ENCODE measurements around the gene PCNX3. TPM values are rescaled to one million over a fixed set of nuclear protein-coding genes. Genes with fewer than 3 reads are reported as not detected.

The PCNX3 gene
- total and polyA plus RNA-seq, 10 of the 15 experiments (the other 5 are each of a cell fraction or from before 2014, with no cell fraction given), result 0.03 to 46.6 (median 8.4) TPM

DNA sequence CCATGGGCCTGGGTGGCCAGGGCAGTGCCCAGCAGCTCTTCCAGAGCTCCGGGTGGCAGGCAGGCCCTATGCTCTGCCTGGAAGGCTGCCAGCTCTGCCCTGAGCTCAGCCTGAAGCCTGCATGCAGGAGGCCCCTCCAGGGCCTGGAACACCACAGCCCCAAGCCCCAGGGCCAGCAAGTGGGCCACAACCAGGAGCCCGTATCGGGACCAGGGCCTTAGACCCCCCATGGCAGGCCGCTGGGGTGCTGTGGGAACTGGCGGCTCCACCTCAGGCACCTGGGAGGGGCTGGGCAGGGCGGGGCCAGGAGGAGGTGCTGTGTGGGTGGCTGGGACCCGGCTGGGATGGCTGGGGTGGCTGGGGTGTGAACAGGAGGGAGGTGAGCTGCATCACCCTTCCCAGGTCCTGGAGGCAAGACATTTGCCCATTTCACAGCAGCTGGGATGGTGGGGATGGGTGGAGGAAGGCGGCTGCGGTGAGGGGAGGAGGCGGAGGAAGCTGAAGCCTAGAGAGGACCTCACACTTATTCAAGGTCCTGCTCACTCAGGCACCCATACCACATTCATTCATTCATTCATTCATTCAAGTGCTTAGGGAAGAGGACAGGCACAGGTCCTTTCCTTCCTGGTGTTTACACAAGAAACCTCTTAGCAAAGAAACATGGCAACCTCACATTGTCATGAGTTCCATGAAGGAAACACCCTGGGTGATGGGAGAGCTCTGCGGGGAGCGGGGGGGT lies 19.9 kb upstream of the PCNX3 start, which contains the start of gene KCNK7:
TSS of gene KCNK7 (minus strand) at position 258 of the 739 bp plus-strand sequence. CDS start at position 230, 28 bp downstream.
- TF ChIP-seq ZNF24 (IDR thresholded peaks at IDR 0.05), result peak; percentile 70
- TF ChIP-seq NBN (IDR thresholded peaks at IDR 0.05), result no peak
- in situ Hi-C loops (cut with MboI), result no loop called here
- BruUV-seq (replicated peaks), result no TSS peak
- intact Hi-C loops (cut with micrococcal nuclease; ENCODE audit: unreplicated experiment), result no loop called here
- Histone ChIP-seq H3K27ac (ENCODE audit: control insufficient read depth, insufficient read depth) (no peak within 1 kb of the TSS), H3K36me3 (ENCODE audit: control insufficient read depth in 2 of 2, insufficient read depth in 2 of 2, low read length in 1 of 2) (peaks cover 1 to 3% of the 10 kb centered on the region in 2 experiments; a peak in 3 of 4 replicates), H3K27me3 (replicated peaks in 1 of 2; ENCODE audit: control insufficient read depth in 2 of 2, insufficient read depth in 2 of 2, low read length in 1 of 2) (no peaks in the 10 kb centered on the region), H3K4me3 (no peak within 1 kb of the TSS), H4K20me1 (ENCODE audit: control insufficient read depth, insufficient read depth) (no peaks in the 10 kb centered on the region), H3K79me2 (ENCODE audit: control insufficient read depth, insufficient read depth, low read length) (no peaks in the 10 kb centered on the region), H3K4me1 (ENCODE audit: control insufficient read depth, insufficient read depth, low read length) (no peaks in the 10 kb centered on the region), H2AFZ (ENCODE audit: control insufficient read depth, low read depth, low read length) (no peak within 1 kb of the TSS), H3K9me3 (replicated peaks; ENCODE audit: control insufficient read depth, insufficient read depth, low read length) (no peaks in the 10 kb centered on the region), H3K4me2 (ENCODE audit: control insufficient read depth, insufficient read depth) (no peak within 1 kb of the TSS), H3K9ac (ENCODE audit: control insufficient read depth, insufficient read depth, low read length) (no peak within 1 kb of the TSS)
- DNase-seq (ENCODE audit: low read depth, low spot score) (no peak), FAIRE-seq (no peak), ATAC-seq (no peak)
- ChIA-PET POLR2A (interaction anchor here (0.5 to 0.9 kb wide), 4 partner anchors 8 to 112 kb away, joined by 3 to 4 read pairs (median 4); no protein-coding TSS in a partner anchor), CTCF (interaction anchor here (0.9 to 3.3 kb wide), 3 partner anchors 9 to 55 kb away, joined by 3 to 39 read pairs (median 3); partner anchors contain the start of gene EHBP1L1), RAD21 (ENCODE audit: unreplicated experiment) (interaction anchor here (2.5 to 2.8 kb wide), 2 partner anchors 20 to 54 kb away, joined by 10 to 18 read pairs; partner anchors contain the start of gene EHBP1L1), SMC1A (ENCODE audit: uncharacterized antibody, unreplicated experiment) (interaction anchor here (2.0 kb wide), 1 partner anchor 23 kb away, joined by 6 read pairs; the partner anchor contains the start of gene FAM89B)
- WGBS (ENCODE audit: insufficient coverage, insufficient replicate concordance, low lambda C conversion rate, missing lambda C conversion rate), result 78% methylated on average over 10 of the region's 12 CpGs

DNA sequence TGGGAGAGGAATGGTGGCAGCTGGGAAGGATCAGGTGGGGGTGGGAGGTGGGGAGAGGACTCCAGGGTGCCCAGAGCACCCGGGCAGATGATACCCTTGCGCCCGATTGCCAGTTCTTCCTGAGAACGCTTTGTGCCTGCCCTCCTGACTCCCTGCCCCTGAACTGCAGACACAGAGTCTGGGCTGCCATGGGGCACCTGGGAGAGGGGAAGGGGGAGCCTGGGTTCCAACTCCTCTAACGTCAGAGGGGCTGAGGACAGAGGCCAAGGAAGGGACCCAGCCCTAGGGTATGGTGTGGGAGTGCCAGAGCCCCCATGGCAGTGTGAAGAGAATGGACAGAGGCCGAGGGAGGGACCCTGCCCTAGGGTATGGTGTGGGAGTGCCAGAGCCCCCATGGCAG lies 19.1 kb upstream of the PCNX3 start:
- Histone ChIP-seq H3K79me2 (ENCODE audit: control insufficient read depth, insufficient read depth, low read length) (no peaks in the 10 kb centered on the region), H3K4me2 (ENCODE audit: control insufficient read depth, insufficient read depth) (no peak overlapping the region), H3K4me3 (no peak overlapping the region), H4K20me1 (ENCODE audit: control insufficient read depth, insufficient read depth) (no peaks in the 10 kb centered on the region), H3K9me3 (replicated peaks; ENCODE audit: control insufficient read depth, insufficient read depth, low read length) (no peaks in the 10 kb centered on the region), H3K27ac (ENCODE audit: control insufficient read depth, insufficient read depth) (no peak overlapping the region), H2AFZ (ENCODE audit: control insufficient read depth, low read depth, low read length) (no peak overlapping the region), H3K36me3 (ENCODE audit: control insufficient read depth in 2 of 2, insufficient read depth in 2 of 2, low read length in 1 of 2) (peaks cover 1 to 3% of the 10 kb centered on the region in 2 experiments; a peak in 3 of 4 replicates), H3K9ac (ENCODE audit: control insufficient read depth, insufficient read depth, low read length) (no peak overlapping the region), H3K27me3 (replicated peaks in 1 of 2; ENCODE audit: control insufficient read depth in 2 of 2, insufficient read depth in 2 of 2, low read length in 1 of 2) (no peaks in the 10 kb centered on the region), H3K4me1 (ENCODE audit: control insufficient read depth, insufficient read depth, low read length) (no peaks in the 10 kb centered on the region)
- BruUV-seq (replicated peaks), result no TSS peak
- in situ Hi-C loops (cut with MboI), result no loop called here
- no peak for DNase-seq (ENCODE audit: low read depth, low spot score)
- ChIA-PET POLR2A (interaction anchor here (0.5 to 0.9 kb wide), 4 partner anchors 9 to 542 kb away, joined by 3 to 4 read pairs (median 4); no protein-coding TSS in a partner anchor), SMC1A (ENCODE audit: uncharacterized antibody, unreplicated experiment) (interaction anchor here (2.0 kb wide), 1 partner anchor 23 kb away, joined by 6 read pairs; the partner anchor contains the start of gene FAM89B), CTCF (interaction anchor here (1.4 kb wide), 1 partner anchor 20 kb away, joined by 3 read pairs; the partner anchor contains the start of gene EHBP1L1), RAD21 (ENCODE audit: unreplicated experiment) (no interaction called here)
- intact Hi-C loops (cut with micrococcal nuclease; ENCODE audit: unreplicated experiment), result no loop called here
- no peak for ATAC-seq
- FAIRE-seq, result no peak
- WGBS (ENCODE audit: insufficient coverage, insufficient replicate concordance, low lambda C conversion rate, missing lambda C conversion rate), result 67% methylated on average over 6 of the region's 6 CpGs
- TF ChIP-seq ESRRA (IDR thresholded peaks at IDR 0.05; ENCODE audit: low read length) (no peak), PAX5 (IDR thresholded peaks at IDR 0.05; ENCODE audit: borderline replicate concordance, low read depth, low read length) (no peak), BCL11A (IDR thresholded peaks at IDR 0.05; ENCODE audit: low read depth, low read length) (no peak), KLF5 (IDR thresholded peaks at IDR 0.05; ENCODE audit: partially characterized antibody) (no peak), MXI1 (IDR thresholded peaks at IDR 0.05; ENCODE audit: low read depth, low read length) (no peak)
- TF ChIP-seq, protein P1, sequence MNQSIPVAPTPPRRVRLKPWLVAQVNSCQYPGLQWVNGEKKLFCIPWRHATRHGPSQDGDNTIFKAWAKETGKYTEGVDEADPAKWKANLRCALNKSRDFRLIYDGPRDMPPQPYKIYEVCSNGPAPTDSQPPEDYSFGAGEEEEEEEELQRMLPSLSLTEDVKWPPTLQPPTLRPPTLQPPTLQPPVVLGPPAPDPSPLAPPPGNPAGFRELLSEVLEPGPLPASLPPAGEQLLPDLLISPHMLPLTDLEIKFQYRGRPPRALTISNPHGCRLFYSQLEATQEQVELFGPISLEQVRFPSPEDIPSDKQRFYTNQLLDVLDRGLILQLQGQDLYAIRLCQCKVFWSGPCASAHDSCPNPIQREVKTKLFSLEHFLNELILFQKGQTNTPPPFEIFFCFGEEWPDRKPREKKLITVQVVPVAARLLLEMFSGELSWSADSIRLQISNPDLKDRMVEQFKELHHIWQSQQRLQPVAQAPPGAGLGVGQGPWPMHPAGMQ (IDR thresholded peaks at IDR 0.05; ENCODE audit: borderline replicate concordance), result no peak
- TF ChIP-seq, protein P2, sequence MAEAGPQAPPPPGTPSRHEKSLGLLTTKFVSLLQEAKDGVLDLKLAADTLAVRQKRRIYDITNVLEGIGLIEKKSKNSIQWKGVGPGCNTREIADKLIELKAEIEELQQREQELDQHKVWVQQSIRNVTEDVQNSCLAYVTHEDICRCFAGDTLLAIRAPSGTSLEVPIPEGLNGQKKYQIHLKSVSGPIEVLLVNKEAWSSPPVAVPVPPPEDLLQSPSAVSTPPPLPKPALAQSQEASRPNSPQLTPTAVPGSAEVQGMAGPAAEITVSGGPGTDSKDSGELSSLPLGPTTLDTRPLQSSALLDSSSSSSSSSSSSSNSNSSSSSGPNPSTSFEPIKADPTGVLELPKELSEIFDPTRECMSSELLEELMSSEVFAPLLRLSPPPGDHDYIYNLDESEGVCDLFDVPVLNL (IDR thresholded peaks at IDR 0.05; ENCODE audit: low read depth, low read length), result no peak
- TF ChIP-seq, protein P3, sequence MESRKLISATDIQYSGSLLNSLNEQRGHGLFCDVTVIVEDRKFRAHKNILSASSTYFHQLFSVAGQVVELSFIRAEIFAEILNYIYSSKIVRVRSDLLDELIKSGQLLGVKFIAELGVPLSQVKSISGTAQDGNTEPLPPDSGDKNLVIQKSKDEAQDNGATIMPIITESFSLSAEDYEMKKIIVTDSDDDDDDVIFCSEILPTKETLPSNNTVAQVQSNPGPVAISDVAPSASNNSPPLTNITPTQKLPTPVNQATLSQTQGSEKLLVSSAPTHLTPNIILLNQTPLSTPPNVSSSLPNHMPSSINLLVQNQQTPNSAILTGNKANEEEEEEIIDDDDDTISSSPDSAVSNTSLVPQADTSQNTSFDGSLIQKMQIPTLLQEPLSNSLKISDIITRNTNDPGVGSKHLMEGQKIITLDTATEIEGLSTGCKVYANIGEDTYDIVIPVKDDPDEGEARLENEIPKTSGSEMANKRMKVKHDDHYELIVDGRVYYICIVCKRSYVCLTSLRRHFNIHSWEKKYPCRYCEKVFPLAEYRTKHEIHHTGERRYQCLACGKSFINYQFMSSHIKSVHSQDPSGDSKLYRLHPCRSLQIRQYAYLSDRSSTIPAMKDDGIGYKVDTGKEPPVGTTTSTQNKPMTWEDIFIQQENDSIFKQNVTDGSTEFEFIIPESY (IDR thresholded peaks at IDR 0.05), result no peak
